Fibroblast of mammary gland (primary cell): ENCODE measurements around the gene GIT2.
"Not testable (repeated sequence)": the region's sequence is repeated elsewhere in the genome, so short reads cannot be mapped to it uniquely, and the experiment has no call there.

ENCODE experiments used
- DNase-seq: peaks from one replicate; pipeline ENCODE4 v3.0.0-alpha.2; 2010; ENCODE audit warnings: low read depth
- H3K4me3 ChIP-seq: 2 replicates; pipeline ENCODE4 v1.5.1; 2011; ENCODE audit warnings: low read depth, mild to moderate bottlenecking, low read length, moderate library complexity; ENCODE audit not compliant: control insufficient read depth
- TF ChIP-seq, protein P1 (sequence below): conservative IDR thresholded peaks from 2 replicates; pipeline ENCODE4 v1.5.1; 2011; ENCODE audit warnings: low read depth, low read length, inconsistent platforms; ENCODE audit not compliant: control insufficient read depth, insufficient read depth

Gene GIT2

DNA sequence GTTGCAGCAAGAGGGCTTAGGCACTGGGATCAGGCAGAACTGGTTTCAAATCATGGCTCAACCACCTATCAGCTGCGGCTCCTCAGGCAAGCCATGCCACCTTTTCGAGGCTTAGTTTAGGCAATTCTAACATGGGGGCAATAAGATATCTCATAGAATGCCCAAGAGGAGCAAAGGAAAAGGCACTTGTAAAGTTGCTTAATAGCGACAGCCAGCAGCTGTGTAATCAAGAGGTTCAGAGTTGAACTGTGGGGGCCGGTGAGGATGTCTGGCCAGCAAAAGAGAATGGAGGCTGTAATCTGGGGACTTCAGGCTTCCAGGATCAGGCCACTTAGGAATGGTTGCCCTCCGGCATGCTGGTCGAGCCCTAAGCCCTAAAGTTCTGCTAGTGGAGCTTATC lies 99.1 kb downstream of the GIT2 start:
- no peak overlapping the region for H3K4me3 ChIP-seq
- DNase-seq = no peak
- TF ChIP-seq, protein P1, sequence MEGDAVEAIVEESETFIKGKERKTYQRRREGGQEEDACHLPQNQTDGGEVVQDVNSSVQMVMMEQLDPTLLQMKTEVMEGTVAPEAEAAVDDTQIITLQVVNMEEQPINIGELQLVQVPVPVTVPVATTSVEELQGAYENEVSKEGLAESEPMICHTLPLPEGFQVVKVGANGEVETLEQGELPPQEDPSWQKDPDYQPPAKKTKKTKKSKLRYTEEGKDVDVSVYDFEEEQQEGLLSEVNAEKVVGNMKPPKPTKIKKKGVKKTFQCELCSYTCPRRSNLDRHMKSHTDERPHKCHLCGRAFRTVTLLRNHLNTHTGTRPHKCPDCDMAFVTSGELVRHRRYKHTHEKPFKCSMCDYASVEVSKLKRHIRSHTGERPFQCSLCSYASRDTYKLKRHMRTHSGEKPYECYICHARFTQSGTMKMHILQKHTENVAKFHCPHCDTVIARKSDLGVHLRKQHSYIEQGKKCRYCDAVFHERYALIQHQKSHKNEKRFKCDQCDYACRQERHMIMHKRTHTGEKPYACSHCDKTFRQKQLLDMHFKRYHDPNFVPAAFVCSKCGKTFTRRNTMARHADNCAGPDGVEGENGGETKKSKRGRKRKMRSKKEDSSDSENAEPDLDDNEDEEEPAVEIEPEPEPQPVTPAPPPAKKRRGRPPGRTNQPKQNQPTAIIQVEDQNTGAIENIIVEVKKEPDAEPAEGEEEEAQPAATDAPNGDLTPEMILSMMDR = no peak

DNA sequence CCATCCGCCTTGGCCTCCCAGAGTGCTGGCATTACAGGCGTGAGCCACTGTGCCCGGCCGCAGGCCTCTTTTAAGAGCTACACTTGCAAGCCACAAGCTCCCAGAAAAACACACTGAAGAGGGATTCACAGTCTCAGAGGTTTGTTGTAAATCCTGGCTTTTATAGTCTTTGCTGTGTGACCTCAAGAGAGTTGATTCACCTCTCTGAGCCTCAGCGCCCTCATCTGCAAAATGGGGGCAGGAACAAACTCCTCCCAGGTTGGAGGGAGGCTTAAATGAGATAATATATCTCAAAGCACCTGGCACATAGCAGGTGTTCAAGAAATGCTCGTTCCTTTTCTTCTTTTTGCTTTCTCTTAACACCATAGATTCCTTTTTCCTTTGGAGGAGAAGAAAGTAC lies 100.0 kb downstream of the GIT2 start:
- H3K4me3 ChIP-seq = no peak overlapping the region
- no peak for DNase-seq
- TF ChIP-seq, protein P1 = no peak

DNA sequence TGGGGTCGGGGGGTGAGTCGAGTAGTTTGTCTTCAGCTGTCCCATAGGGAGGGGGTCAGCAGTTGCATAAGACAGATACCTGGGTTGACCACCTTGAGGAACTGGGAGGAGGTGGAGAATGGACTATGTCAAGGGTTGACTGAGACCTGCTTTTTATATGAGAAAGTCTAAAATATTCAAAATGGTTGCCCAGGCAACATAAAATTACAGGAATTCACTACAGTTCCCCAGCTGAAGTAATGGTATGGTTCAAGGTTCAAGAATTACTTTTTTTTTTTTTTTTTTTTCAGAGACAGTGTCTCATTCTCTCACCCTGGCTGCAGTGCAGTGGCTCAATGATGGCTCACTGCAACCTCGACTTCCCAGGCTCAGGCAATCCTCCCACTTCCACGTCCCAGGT lies 101.2 kb downstream of the GIT2 start:
- TF ChIP-seq, protein P1 = no peak
- DNase-seq = no peak
- H3K4me3 ChIP-seq = no peak overlapping the region

DNA sequence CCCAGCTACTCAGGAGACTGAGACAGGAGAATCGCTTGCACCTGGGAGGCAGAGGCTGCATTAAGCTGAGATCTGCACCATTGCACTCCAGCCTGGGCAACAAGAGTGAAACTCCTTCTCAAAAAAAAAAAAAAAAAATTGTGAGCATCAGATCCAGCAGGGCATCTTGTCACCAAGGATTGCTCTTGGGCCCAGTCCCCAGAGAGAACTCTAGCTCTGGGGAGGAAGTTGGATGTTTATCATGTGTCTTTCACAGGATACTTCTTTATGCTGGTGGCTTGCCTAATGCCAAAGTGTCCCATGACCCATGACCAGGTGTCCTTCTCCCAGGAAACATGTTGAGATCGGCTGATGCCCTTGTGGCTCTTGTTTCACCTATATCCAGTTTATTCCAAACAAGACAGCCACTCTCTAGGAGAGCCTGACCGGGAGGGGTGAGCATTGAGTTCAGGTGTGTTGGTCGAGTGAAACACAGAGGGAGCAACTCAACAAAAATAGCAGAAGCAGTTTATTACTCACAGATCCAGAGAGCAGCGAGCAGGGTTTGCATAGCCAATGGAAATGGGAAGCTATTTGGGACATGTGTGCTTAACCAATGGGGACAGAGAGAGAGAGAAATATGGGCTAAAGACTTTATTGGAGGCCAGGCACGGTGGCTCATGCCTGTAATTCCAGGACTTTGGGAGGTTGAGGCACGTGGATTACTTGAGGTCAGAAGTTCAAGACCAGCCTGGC lies 102.7 kb downstream of the GIT2 start:
- no peak overlapping the region for H3K4me3 ChIP-seq
- TF ChIP-seq, protein P1 = no peak
- no peak for DNase-seq

DNA sequence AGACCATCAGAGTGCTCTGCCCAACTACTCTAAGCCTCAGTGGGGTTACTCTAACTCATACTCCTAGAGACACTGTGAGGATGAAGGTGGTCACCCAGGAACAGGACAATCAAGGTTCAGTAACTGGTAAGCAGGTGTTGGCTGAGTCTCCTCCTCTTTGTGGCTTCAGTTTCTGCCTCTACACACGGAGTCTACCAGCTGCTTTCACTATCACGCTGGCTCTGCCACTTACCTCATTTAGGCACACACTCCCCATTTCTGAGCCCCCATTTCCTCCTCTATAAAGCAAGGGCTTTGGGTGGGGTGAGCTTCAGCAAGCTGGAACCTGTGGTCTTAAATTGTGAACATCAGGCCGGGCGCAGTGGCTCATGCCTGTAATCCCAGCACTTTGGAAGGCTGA lies 103.4 kb downstream of the GIT2 start:
- TF ChIP-seq, protein P1 = no peak
- no peak overlapping the region for H3K4me3 ChIP-seq
- DNase-seq = no peak

DNA sequence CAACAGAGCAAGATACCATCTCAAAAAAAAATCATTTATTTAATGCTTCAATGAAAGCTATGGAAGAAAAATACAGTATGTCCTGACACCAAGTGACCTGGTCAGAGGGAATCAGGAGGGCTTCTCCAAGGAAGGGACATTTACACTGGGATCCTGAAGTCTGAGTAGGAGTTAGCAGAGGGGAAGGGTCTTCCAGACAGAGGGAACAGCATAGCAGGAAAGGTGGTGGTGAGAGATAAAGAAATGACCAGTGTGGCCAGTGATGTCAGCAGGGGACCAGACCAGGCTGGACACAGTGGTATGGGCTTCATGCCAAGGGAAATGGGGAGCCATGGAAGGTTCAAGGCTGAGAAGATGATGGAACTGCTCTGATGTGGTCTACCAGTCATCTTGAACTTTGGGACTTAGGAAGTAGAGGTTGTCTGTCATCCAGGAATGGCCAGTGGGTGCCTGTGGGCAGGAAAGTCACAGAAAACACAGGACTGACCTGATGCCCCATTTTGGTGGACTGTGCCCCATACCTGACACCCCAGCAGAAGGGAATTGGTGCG lies 103.9 kb downstream of the GIT2 start:
- DNase-seq = no peak
- H3K4me3 ChIP-seq = no peak overlapping the region
- TF ChIP-seq, protein P1 = no peak

DNA sequence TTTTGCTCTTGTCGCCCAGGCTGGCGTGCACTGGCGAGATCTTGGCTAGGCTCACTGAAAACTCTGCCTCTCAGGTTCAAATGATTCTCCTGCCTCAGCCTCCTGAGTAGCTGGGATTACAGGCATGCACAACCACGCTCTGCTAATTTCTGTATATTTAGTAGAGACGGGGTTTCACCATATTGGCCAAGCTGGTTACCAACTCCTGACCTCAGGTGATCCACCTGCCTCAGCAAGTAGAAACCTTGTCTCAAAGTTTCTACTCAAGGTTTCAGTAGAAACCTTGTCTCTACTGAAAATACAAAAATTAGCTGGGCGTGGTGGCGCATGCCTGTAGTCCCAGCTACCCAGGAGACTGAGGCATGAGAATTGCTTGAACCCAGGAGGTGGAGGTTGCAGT lies 104.4 kb downstream of the GIT2 start:
- not testable (repeated sequence) for H3K4me3 ChIP-seq, DNase-seq
